Activated CD4-positive, alpha-beta memory T cell treated with anti-CD3 and anti-CD28 coated beads, Interleukin-2, amount 10 ng/mL, durations not matched to agents 7 days and 5 days (primary cell): ENCODE data around the gene CERT1. TPM values are rescaled to one million over a fixed set of nuclear protein-coding genes. Genes with fewer than 3 reads are reported as not detected.

Experiments used
- CTCF ChIA-PET: fragments of 350-600 bp; sonication (Branson Sonifier 250); formaldehyde crosslinking; loops from one replicate; lab custom pipeline; 2021; ENCODE audit warnings: antibody characterized with exemption, inconsistent platforms; lab: Charles Lee
- POLR2A ChIA-PET: fragments of 350-600 bp; sonication (Branson Sonifier 250); formaldehyde crosslinking; loops from one replicate; lab custom pipeline; 2021; ENCODE audit warnings: antibody characterized with exemption; lab: Charles Lee
- DNase-seq: peaks from one replicate; pipeline ENCODE4 v3.0.0-alpha.2; 2020
- H3K27ac Mint-ChIP-seq: one replicate; pipeline ENCODE4 v1.8.0; 2021; ENCODE audit warnings: mild to moderate bottlenecking, mixed read lengths
- H3K27me3 Mint-ChIP-seq: one replicate; pipeline ENCODE4 v1.8.0; 2021; ENCODE audit warnings: mixed read lengths
- H3K36me3 Mint-ChIP-seq: one replicate; pipeline ENCODE4 v1.8.0; 2021; ENCODE audit warnings: low read depth, mixed read lengths
- H3K4me1 Mint-ChIP-seq: one replicate; pipeline ENCODE4 v1.8.0; 2021; ENCODE audit warnings: mixed read lengths
- H3K4me3 Mint-ChIP-seq: one replicate; pipeline ENCODE4 v1.8.0; 2021; ENCODE audit warnings: mild to moderate bottlenecking, mixed read lengths
- H3K9me3 Mint-ChIP-seq: one replicate; pipeline ENCODE4 v1.8.0; 2021; ENCODE audit warnings: mixed read lengths
- total RNA-seq, 2 experiments: library from RNA; stranded (reverse); gene quantifications; one replicate each; pipeline ENCODE4 v1.2.3, GENCODE V29; 2021

The CERT1 gene
- total RNA-seq, 2 experiments from 2014 or later: 36.2 to 39.7 TPM

DNA sequence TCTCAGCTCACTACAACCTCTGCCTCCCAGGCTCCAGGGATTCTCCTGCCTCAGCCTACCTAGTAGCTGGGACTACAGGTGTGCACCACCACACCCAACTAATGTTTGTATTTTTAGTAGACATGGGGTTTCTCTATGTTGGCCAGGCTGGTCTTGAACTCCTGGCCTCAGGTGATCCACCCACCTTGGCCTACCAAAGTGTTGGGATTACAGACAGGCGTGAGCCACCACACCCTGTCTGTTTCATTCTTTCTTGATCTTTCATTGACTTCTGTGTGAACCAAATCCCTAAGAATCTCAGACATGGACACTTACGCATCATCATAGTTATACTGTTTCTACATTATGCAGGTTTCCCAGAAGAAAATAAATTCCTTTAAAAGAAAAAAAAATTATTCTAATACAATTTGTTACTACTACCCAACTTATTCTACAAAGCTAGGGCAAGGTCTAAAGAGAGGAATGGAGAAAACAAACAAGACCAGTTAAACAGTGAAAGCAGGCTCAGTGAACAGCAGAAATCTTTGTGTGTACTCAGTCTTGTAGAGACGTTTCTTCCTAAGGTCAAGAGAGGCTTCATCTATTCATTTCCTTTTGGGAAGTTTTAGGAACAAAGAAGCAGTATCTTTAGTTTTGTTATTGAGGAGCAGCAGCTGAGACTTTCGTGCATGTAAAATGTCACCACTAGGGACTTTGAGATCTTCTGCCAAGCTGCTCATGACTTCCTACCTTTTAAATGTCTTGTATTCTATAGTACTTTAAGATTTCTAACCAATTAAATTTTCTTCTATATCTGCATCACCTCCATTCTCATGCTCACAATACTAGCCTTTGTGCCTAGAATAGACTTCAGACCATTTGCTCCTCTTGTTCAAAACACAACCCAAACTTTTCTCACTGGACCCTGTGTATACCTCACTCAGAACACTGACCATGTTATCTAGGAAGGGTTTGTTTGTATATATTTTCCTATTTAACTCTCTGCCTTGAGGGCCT is 180.0 kb downstream of the CERT1 start:
- H3K36me3 Mint-ChIP-seq: no peaks in the 10 kb centered on the region
- no peaks in the 10 kb centered on the region for H3K27me3 Mint-ChIP-seq
- H3K4me1 Mint-ChIP-seq: no peaks in the 10 kb centered on the region
- ChIA-PET POLR2A (no interaction called here), CTCF (interaction anchor here (0.7 to 1.5 kb wide), 6 partner anchors 9 to 399 kb away, joined by 3 to 4 read pairs (median 4); partner anchors contain the start of gene ANKRD31)
- no peaks in the 10 kb centered on the region for H3K9me3 Mint-ChIP-seq
- H3K27ac Mint-ChIP-seq: no peak overlapping the region
- no peak for DNase-seq
- H3K4me3 Mint-ChIP-seq: no peak overlapping the region

DNA sequence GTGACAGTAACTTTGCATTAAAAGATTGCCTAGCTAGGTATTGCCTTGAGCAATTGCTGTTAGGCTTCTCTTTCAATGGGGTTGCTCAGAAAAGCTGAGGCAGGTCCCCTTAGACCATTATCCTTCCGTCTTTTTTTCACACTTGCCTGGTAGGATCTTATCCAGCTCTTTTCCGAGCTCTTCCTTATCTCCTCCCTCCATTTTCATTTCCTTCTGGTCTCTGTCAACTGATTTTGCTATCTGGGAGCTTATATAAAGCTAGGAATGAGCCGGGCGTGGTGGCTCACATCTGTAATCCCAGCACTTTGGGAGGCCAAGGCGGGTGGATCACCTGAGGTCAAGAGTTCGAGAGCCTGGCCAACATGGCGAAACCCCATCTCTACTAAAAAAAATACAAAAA is 181.0 kb downstream of the CERT1 start:
- POLR2A ChIA-PET: no interaction called here

More for the DNA sequence above, 181.0 kb downstream of the CERT1 start:
- Mint-ChIP-seq H3K4me3 (no peak overlapping the region), H3K9me3 (no peaks in the 10 kb centered on the region), H3K4me1 (peaks cover under 1% of the 10 kb centered on the region), H3K27me3 (no peaks in the 10 kb centered on the region), H3K36me3 (no peaks in the 10 kb centered on the region), H3K27ac (no peak overlapping the region)
- CTCF ChIA-PET: interaction anchor here (0.7 to 1.2 kb wide), 2 partner anchors 93 to 186 kb away, joined by 3 to 4 read pairs; no protein-coding TSS in a partner anchor
- no peak for DNase-seq

Other genes with a start within 250 kb of the CERT1 start
- 10 to 100 TPM; 86.7 to 94.5 TPM for gene HMGCR, start 174.4 kb downstream of the CERT1 start, total RNA-seq
- gene POLK, start 262 bp upstream of the CERT1 start, total RNA-seq: 10 to 100 TPM; 28.3 to 28.7 TPM
- under 1 TPM in 1 of 2 experiments, not detected in 1; 0.18 TPM for gene ANKDD1B, start 99.8 kb upstream of the CERT1 start, total RNA-seq
- 10 to 100 TPM; 21.5 TPM for gene POC5, start 205.8 kb upstream of the CERT1 start, total RNA-seq